MCF 10A (cell line): ENCODE measurements around the gene SLC25A36. TPM values are rescaled to one million over a fixed set of nuclear protein-coding genes. Genes with fewer than 3 reads are reported as not detected.
A peak's percentile ranks its signal among the peaks of the same experiment; 100 is the strongest.
"Not testable (repeated sequence)": the region's sequence is repeated elsewhere in the genome, so short reads cannot be mapped to it uniquely, and the experiment has no call there.

ENCODE experiments used
- BruUV-seq: library from RNA; stranded (reverse); fragments of 400-500 nt; replicated peaks from 2 replicates; lab custom pipeline; 2021; lab: Mats Ljungman, UMichigan
- CTCF ChIA-PET: fragments of 300-600 bp; sonication (Branson Sonifier 250); formaldehyde crosslinking; extraction: SDS; loops from one replicate; lab custom pipeline; 2021; ENCODE audit warnings: antibody characterized with exemption, inconsistent platforms; lab: Yijun Ruan, JAX
- POLR2A ChIA-PET: fragments of 300-600, 350-650 bp; sonication (Branson Sonifier 250); formaldehyde crosslinking; extraction: SDS; loops from one replicate; lab custom pipeline; 2020; ENCODE audit warnings: antibody characterized with exemption, inconsistent platforms; lab: Yijun Ruan, JAX
- DNase-seq: peaks from one replicate; pipeline ENCODE4 v3.0.0-alpha.2; 2018; ENCODE audit not compliant: unreplicated experiment
- H3K27ac Mint-ChIP-seq: one replicate; pipeline ENCODE4 v1.8.0; 2022; ENCODE audit warnings: mild to moderate bottlenecking, low read depth, mixed read lengths; ENCODE audit not compliant: unreplicated experiment
- H3K27me3 Mint-ChIP-seq: one replicate; pipeline ENCODE4 v1.8.0; 2022; ENCODE audit warnings: mixed read lengths; ENCODE audit not compliant: insufficient read depth, unreplicated experiment
- H3K36me3 Mint-ChIP-seq: one replicate; pipeline ENCODE4 v1.8.0; 2022; ENCODE audit warnings: mild to moderate bottlenecking, moderate library complexity, mixed read lengths; ENCODE audit not compliant: insufficient read depth, unreplicated experiment
- H3K4me1 Mint-ChIP-seq: one replicate; pipeline ENCODE4 v1.8.0; 2022; ENCODE audit warnings: mixed read lengths; ENCODE audit not compliant: insufficient read depth, unreplicated experiment
- H3K4me3 Mint-ChIP-seq: one replicate; pipeline ENCODE4 v1.8.0; 2022; ENCODE audit warnings: mild to moderate bottlenecking, moderate library complexity, mixed read lengths; ENCODE audit not compliant: unreplicated experiment
- H3K9me3 Mint-ChIP-seq: one replicate; pipeline ENCODE4 v1.8.0; 2022; ENCODE audit warnings: mixed read lengths; ENCODE audit not compliant: unreplicated experiment
- intact Hi-C: fragments of 100-400 bp; cut with micrococcal nuclease; formaldehyde crosslinking; loops from 2 replicates; pipeline ENCODE4 v1.14.1; 2022
- total RNA-seq: library from RNA; stranded (reverse); gene quantifications from 2 replicates; pipeline ENCODE4 v1.2.3, GENCODE V29; 2022
- TF ChIP-seq, protein P1 (sequence below): fragments of 200-600 bp; IDR thresholded peaks from one replicate; pipeline ENCODE4 v1.8.0; 2022; ENCODE audit warnings: antibody characterized with exemption, mild to moderate bottlenecking; ENCODE audit not compliant: unreplicated experiment

Gene SLC25A36
- total RNA-seq, 1 experiment from 2014 or later = 71.2 TPM

DNA sequence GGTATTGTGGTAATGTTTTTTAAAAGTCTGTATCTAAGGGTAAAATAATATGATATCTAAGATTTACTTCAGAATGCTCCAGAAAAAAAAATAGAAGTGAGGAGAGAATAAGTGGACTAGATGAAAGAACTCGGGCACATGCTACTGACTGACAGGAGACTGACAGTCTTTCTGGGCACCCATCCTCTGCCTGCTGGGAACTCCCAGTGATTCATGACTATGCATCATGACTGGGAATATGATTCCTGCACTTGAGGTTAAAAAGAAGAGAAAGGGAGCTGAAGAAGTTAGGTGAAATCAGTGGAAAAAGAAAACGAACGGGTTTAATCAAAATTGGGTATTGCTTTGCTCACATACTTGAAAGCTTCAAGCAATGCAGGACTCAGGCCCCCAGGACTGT is 73.8 kb downstream of the SLC25A36 start:
- CTCF ChIA-PET = interaction anchor here (0.6 to 10.7 kb wide), 6 partner anchors 15 to 389 kb away, joined by 3 to 74 read pairs (median 10); no protein-coding TSS in a partner anchor
- Mint-ChIP-seq H3K4me1 (no peaks in the 10 kb centered on the region), H3K27ac (no peak overlapping the region), H3K9me3 (no peaks in the 10 kb centered on the region), H3K27me3 (peaks cover 11% of the 10 kb centered on the region), H3K36me3 (no peaks in the 10 kb centered on the region), H3K4me3 (no peak overlapping the region)
- intact Hi-C loops = no loop called here
- TF ChIP-seq, protein P1, sequence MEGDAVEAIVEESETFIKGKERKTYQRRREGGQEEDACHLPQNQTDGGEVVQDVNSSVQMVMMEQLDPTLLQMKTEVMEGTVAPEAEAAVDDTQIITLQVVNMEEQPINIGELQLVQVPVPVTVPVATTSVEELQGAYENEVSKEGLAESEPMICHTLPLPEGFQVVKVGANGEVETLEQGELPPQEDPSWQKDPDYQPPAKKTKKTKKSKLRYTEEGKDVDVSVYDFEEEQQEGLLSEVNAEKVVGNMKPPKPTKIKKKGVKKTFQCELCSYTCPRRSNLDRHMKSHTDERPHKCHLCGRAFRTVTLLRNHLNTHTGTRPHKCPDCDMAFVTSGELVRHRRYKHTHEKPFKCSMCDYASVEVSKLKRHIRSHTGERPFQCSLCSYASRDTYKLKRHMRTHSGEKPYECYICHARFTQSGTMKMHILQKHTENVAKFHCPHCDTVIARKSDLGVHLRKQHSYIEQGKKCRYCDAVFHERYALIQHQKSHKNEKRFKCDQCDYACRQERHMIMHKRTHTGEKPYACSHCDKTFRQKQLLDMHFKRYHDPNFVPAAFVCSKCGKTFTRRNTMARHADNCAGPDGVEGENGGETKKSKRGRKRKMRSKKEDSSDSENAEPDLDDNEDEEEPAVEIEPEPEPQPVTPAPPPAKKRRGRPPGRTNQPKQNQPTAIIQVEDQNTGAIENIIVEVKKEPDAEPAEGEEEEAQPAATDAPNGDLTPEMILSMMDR = no peak
- POLR2A ChIA-PET = interaction anchor here (0.6 kb wide), 1 partner anchor 132 kb away, joined by 3 read pairs; no protein-coding TSS in a partner anchor
- BruUV-seq = no TSS peak
- DNase-seq = peak; percentile 49

DNA sequence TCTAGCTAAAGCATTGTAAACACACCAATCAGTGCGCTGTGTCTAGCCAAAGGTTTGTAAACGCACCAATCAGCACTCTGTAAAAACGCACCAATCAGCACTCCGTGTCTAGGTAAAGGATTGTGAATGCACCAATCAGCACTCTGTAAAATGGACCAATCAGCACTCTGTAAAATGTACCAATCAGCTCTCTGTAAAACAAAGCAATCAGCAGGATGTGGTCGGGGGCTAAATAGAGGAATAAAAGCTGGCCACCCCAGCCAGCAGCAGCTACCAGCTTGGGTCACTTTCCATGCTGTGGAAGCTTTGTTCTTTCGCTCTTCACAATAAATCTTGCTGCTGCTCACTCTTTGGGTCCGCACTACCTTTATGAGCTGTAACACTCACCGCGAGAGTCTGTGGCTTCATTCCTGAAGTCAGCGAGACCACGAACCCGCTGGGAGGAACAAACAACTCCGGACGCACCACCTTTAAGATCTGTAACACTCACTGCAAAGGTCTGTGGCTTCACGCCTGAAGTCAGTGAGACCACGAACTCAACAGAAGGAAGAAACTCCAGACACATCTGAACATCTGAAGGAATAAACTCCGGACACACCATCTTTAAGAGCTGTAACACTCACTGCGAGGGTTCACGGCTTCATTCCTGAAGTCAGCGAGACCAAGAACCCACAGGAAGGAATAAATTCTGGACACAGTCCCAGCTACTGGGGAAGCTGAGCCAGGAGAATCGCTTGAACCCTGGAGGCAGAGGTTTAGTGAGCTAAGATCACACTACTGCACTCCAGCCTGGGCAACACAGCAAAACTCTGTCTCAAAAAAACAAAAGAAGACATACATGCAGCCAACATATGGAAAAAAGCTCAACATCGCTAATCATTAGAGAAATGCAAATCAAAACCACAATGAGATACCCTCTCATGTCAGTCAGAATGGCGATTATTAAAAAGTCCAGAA is 76.0 kb downstream of the SLC25A36 start:
- DNase-seq, H3K27ac Mint-ChIP-seq, H3K4me1 Mint-ChIP-seq, H3K36me3 Mint-ChIP-seq, H3K4me3 Mint-ChIP-seq, intact Hi-C loops, H3K9me3 Mint-ChIP-seq, BruUV-seq: not testable (repeated sequence)
- ChIA-PET POLR2A (interaction anchor here (0.6 to 0.7 kb wide), 2 partner anchors 8 to 1439 kb away, joined by 3 read pairs; no protein-coding TSS in a partner anchor), CTCF (interaction anchor here (1.0 to 10.7 kb wide), 6 partner anchors 17 to 175 kb away, joined by 3 to 74 read pairs (median 10); no protein-coding TSS in a partner anchor)
- peaks cover 11% of the 10 kb centered on the region for H3K27me3 Mint-ChIP-seq

DNA sequence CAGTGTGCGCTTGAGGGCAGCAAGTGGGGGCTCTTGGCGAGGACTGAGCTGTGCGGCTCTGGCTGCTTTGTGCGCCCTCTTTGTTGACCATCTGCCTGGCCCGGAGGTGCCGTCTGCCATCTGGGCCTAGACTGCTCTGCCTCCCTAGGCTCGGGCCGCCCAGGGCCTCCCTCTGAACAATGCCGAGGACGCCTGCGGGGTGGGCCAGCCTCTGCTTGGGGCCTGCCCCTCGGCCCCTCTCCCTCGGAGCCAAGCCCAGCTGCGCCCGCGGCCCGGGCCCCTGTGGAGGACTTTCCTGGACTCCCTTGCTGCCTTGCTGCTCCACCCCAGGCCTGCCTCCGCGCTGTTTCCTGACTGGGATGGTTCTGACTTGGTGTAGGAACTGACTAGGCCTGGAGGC is 77.6 kb downstream of the SLC25A36 start:
- TF ChIP-seq, protein P1 = no peak
- no peak for DNase-seq
- Mint-ChIP-seq H3K27ac (no peak overlapping the region), H3K4me1 (no peaks in the 10 kb centered on the region), H3K9me3 (no peaks in the 10 kb centered on the region), H3K27me3 (peaks cover 18% of the 10 kb centered on the region), H3K36me3 (no peaks in the 10 kb centered on the region), H3K4me3 (no peak overlapping the region)
- ChIA-PET CTCF (no interaction called here), POLR2A (no interaction called here)
- intact Hi-C loops = no loop called here
- BruUV-seq = no TSS peak

DNA sequence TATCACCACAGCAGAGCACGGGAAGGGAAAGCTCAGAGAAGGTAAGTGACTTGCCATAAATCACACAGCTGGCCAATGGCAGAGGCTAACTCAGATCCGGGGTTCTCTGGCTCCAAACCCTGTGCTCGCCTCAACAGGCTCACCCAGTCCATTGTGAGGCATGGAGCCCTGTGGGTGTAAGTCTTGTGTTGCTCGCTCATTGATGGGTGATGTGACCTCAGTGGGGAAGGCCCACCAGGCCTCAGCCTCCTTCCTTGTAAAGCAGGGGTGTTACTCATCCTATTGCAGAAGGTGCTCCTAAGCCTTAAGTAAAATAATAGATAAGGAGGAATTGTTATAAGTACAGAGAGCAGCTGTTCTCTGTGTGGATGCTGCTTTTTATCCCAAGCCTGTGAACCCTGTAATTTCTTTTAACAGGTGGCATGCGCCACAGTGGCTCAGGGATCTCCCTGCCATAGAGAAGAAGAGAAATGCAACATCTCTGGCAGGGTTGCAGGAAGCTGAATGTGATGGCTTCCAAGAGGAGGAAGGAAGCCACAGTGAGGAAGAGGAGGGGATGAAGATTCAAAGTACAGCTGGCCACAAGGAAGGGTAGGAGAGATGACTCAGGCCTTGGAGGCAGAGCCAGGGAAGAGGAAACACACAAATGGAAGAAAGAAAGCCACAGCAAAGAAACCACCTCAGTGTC is 78.7 kb downstream of the SLC25A36 start:
- TF ChIP-seq, protein P1 = no peak
- Mint-ChIP-seq H3K27me3 (peaks cover 25% of the 10 kb centered on the region), H3K36me3 (no peaks in the 10 kb centered on the region), H3K27ac (no peak overlapping the region), H3K9me3 (no peaks in the 10 kb centered on the region), H3K4me1 (no peaks in the 10 kb centered on the region), H3K4me3 (no peak overlapping the region)
- ChIA-PET CTCF (interaction anchor here (0.9 kb wide), 1 partner anchor 20 kb away, joined by 4 read pairs; no protein-coding TSS in a partner anchor), POLR2A (interaction anchor here (0.8 kb wide), 1 partner anchor 12 kb away, joined by 5 read pairs; no protein-coding TSS in a partner anchor)
- no TSS peak for BruUV-seq
- intact Hi-C loops = no loop called here
- DNase-seq = no peak
